ENCODE results near the gene AK6.

The AK6 gene

DNA sequence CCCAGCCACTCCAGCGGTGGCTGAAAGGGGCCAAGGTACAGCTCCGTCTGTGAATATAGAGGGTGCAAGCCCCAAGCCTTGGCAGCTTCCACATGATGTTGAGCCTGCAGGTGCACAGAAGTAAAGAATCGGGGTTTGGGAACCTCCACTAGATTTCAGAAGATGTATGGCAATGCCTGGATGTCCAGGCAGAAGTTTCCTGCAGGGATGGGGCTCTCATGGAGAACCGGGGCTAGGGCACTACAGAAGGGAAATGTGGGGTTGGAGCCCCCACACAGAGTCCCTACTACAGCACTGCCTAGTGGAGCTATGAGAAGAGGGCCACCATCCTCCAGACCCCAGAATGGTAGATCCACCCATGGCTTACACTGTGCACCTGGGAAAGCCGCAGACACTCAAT is 59.9 kb downstream of the AK6 start:
- no peak for TF ChIP-seq CTBP1 (IDR thresholded peaks at IDR 0.05; ENCODE audit: borderline replicate concordance)
- TF ChIP-seq BHLHE40 (IDR thresholded peaks at IDR 0.05; ENCODE audit: borderline replicate concordance): no peak
- no peak for TF ChIP-seq SUZ12 (IDR thresholded peaks at IDR 0.05)
- TF ChIP-seq FOXM1 (IDR thresholded peaks at IDR 0.05; ENCODE audit: borderline replicate concordance): no peak
- TF ChIP-seq ZNF384 (IDR thresholded peaks at IDR 0.05): no peak
- no peak for TF ChIP-seq FOXA1 (IDR thresholded peaks at IDR 0.05)
- TF ChIP-seq SP1 (IDR thresholded peaks at IDR 0.05): no peak
- TF ChIP-seq ELF4 (IDR thresholded peaks at IDR 0.05): no peak
- no peak for TF ChIP-seq TARDBP (IDR thresholded peaks at IDR 0.05)
- CTCF ChIA-PET: no interaction called here
- POLR2A ChIA-PET: no interaction called here
- DNase-seq (ENCODE audit: extremely low spot score): no peak

GRCh38 chr5:69308046-69308553 is 61.2 kb downstream of the AK6 start:
- POLR2A ChIA-PET: no interaction called here
- CTCF ChIA-PET: no interaction called here
- no peak for DNase-seq (ENCODE audit: extremely low spot score)
- TF ChIP-seq LEF1 (IDR thresholded peaks at IDR 0.05; ENCODE audit: borderline replicate concordance) (no peak), FOXK2 (IDR thresholded peaks at IDR 0.05) (no peak), HDGF (IDR thresholded peaks at IDR 0.05; ENCODE audit: borderline replicate concordance) (no peak), BHLHE40 (IDR thresholded peaks at IDR 0.05; ENCODE audit: borderline replicate concordance) (no peak), FOXM1 (IDR thresholded peaks at IDR 0.05; ENCODE audit: borderline replicate concordance) (no peak), NFRKB (IDR thresholded peaks at IDR 0.05) (no peak), ARNT (IDR thresholded peaks at IDR 0.05) (no peak), PKNOX1 (IDR thresholded peaks at IDR 0.05) (no peak), ELF4 (IDR thresholded peaks at IDR 0.05) (no peak), CTBP1 (IDR thresholded peaks at IDR 0.05; ENCODE audit: borderline replicate concordance) (no peak), L3MBTL2 (conservative IDR thresholded peaks at IDR 0.05) (no peak), SP1 (IDR thresholded peaks at IDR 0.05) (no peak), TARDBP (IDR thresholded peaks at IDR 0.05) (no peak), ZNF384 (IDR thresholded peaks at IDR 0.05) (no peak), FOXA1 (IDR thresholded peaks at IDR 0.05) (no peak), SUZ12 (IDR thresholded peaks at IDR 0.05) (no peak)

DNA sequence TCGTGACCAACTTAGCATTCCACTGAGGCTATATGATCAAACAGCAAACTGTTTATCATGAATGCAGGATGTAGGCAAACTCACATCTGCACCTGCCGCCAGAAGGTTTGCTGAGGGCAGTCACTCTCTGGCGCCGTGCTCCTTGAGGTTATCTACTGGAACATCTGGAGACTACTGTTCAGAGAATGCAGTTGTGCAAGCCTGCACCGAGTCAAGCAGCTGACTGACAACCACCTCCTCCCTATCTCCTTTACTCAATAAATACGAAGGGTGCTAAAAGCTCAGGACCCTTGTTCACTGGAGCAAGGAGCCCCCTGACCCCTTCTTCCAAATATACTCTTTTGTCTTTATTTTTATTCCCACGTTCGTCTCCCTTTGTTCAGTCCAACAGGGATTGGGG is 63.8 kb downstream of the AK6 start:
- TF ChIP-seq FOXA1 (IDR thresholded peaks at IDR 0.05): no peak
- no peak for TF ChIP-seq ZNF384 (IDR thresholded peaks at IDR 0.05)
- no peak for TF ChIP-seq LEF1 (IDR thresholded peaks at IDR 0.05; ENCODE audit: borderline replicate concordance)
- no peak for TF ChIP-seq SP1 (IDR thresholded peaks at IDR 0.05)
- TF ChIP-seq TARDBP (IDR thresholded peaks at IDR 0.05): no peak
- no peak for TF ChIP-seq ELF4 (IDR thresholded peaks at IDR 0.05)
- no peak for TF ChIP-seq HDGF (IDR thresholded peaks at IDR 0.05; ENCODE audit: borderline replicate concordance)
- no peak for TF ChIP-seq BHLHE40 (IDR thresholded peaks at IDR 0.05; ENCODE audit: borderline replicate concordance)
- no peak for TF ChIP-seq PKNOX1 (IDR thresholded peaks at IDR 0.05)
- TF ChIP-seq SUZ12 (IDR thresholded peaks at IDR 0.05): no peak
- no peak for DNase-seq (ENCODE audit: extremely low spot score)
- ChIA-PET POLR2A (no interaction called here), CTCF (no interaction called here)

All from HEK293T (cell line).